GM06990 (cell line): ENCODE measurements around the gene GNAI3.

Experiments used
- DNase-seq: peaks from one replicate; pipeline ENCODE4 v3.0.0-alpha.2; 2011; ENCODE audit not compliant: insufficient read length; ENCODE audit errors: extremely low read depth
- H3K27me3 ChIP-seq: replicated peaks from 2 replicates; pipeline ENCODE4 v1.6.0; 2011; ENCODE audit warnings: low read length; ENCODE audit not compliant: control insufficient read depth, insufficient read depth
- H3K36me3 ChIP-seq: 2 replicates; pipeline ENCODE4 v1.5.1; 2011; ENCODE audit warnings: low read length; ENCODE audit not compliant: control insufficient read depth, insufficient read depth
- H3K4me3 ChIP-seq: replicated peaks from 2 replicates; pipeline ENCODE4 v1.5.1; 2011; ENCODE audit warnings: low read depth, mild to moderate bottlenecking, control low read depth, low read length
- CTCF ChIP-seq: IDR thresholded peaks from 2 replicates; pipeline ENCODE4 v1.5.1; 2011; ENCODE audit warnings: low read length, control low read depth, mild to moderate bottlenecking, inconsistent platforms; ENCODE audit not compliant: insufficient read depth, poor library complexity, severe bottlenecking

Gene GNAI3

GRCh38 chr1:109634292-109634691 lies 85.9 kb downstream of the GNAI3 start:
- Histone ChIP-seq H3K27me3 (no peaks in the 10 kb centered on the region), H3K4me3 (no peak overlapping the region), H3K36me3 (peaks cover 20% of the 10 kb centered on the region)
- no peak for DNase-seq
- no peak for TF ChIP-seq CTCF

- H3K36me3 ChIP-seq, result peaks cover 14% of the 10 kb centered on the region
- DNase-seq, result no peak
- no peak overlapping the region; the same call in 1 of the 2 replicates for H3K4me3 ChIP-seq
Observed at GRCh38 chr1:109634771-109635750, 86.6 kb downstream of the GNAI3 start.

GRCh38 chr1:109635862-109636200 lies 87.4 kb downstream of the GNAI3 start:
- Histone ChIP-seq H3K36me3 (peaks cover 10% of the 10 kb centered on the region), H3K4me3 (no peak overlapping the region), H3K27me3 (no peaks in the 10 kb centered on the region)
- TF ChIP-seq CTCF, result no peak
- no peak for DNase-seq

More at GRCh38 chr1:109634771-109635750, 86.6 kb downstream of the GNAI3 start:
- H3K27me3 ChIP-seq, result no peaks in the 10 kb centered on the region
- peak; percentile 2 for TF ChIP-seq CTCF

GRCh38 chr1:109636201-109636952 lies 88.0 kb downstream of the GNAI3 start:
- Histone ChIP-seq H3K4me3 (no peak overlapping the region), H3K27me3 (no peaks in the 10 kb centered on the region), H3K36me3 (peaks cover 6% of the 10 kb centered on the region)
- TF ChIP-seq CTCF, result no peak
- DNase-seq, result no peak

GRCh38 chr1:109637446-109637845 lies 89.0 kb downstream of the GNAI3 start:
- no peaks in the 10 kb centered on the region for H3K36me3 ChIP-seq
- no peak for DNase-seq
- H3K27me3 ChIP-seq, result no peaks in the 10 kb centered on the region
- no peak for TF ChIP-seq CTCF
- H3K4me3 ChIP-seq, result no peak overlapping the region
